Measurements from ENCODE around the gene LRRC63.

LRRC63 gene

GRCh38 chr13:46171739-46172138, 40.0 kb upstream of the LRRC63 start:
- no peak for ATAC-seq (ENCODE audit: insufficient read depth, low read depth)
- H3K79me2 ChIP-seq (ENCODE audit: insufficient read depth, low read length) = peaks cover 100% of the 10 kb centered on the region
- H3K9ac ChIP-seq (ENCODE audit: low read depth, low read length) = no peak overlapping the region

GRCh38 chr13:46172531-46172991, 39.2 kb upstream of the LRRC63 start:
- peaks cover 100% of the 10 kb centered on the region for H3K79me2 ChIP-seq (ENCODE audit: insufficient read depth, low read length)
- no peak for TF ChIP-seq CTCF (IDR thresholded peaks at IDR 0.05; ENCODE audit: borderline replicate concordance, extremely low read depth, low read length, poor library complexity, severe bottlenecking)
- TF ChIP-seq EZH2 (IDR thresholded peaks at IDR 0.05; ENCODE audit: borderline replicate concordance, low read depth, low read length, severe bottlenecking) = no peak
- H3K4me3 ChIP-seq (ENCODE audit: low read depth in 1 of 2, low read length in 2 of 2) = peak overlapping the region in 1 of 2 experiments; percentile 3; a peak in 1 of 4 replicates
- no peak overlapping the region for H2AFZ ChIP-seq (ENCODE audit: low read depth, low read length)
- peaks cover 99% of the 10 kb centered on the region for H3K4me1 ChIP-seq (ENCODE audit: insufficient read depth, low read length)
- H3K27me3 ChIP-seq (ENCODE audit: insufficient read depth, low read length, poor library complexity) = no peaks in the 10 kb centered on the region
- peaks cover 80% of the 10 kb centered on the region for H3K36me3 ChIP-seq (ENCODE audit: insufficient read depth, low read length)
- peak overlapping the region; percentile 52 for H3K27ac ChIP-seq (ENCODE audit: low read length)
- H3K9ac ChIP-seq (ENCODE audit: low read depth, low read length) = no peak overlapping the region
- H3K4me2 ChIP-seq (ENCODE audit: insufficient read depth, low read length) = peak overlapping the region; percentile 41
- peak; percentile 84 for ATAC-seq (ENCODE audit: insufficient read depth, low read depth)
- peaks cover 85% of the 10 kb centered on the region for H4K20me1 ChIP-seq (ENCODE audit: insufficient read depth, low read length)
- DNase-seq = peak; percentile 77
- H3K9me3 ChIP-seq (ENCODE audit: insufficient read depth, low read length, severe bottlenecking) = no peaks in the 10 kb centered on the region

More at GRCh38 chr13:46171739-46172138, 40.0 kb upstream of the LRRC63 start:
- Histone ChIP-seq H3K9me3 (ENCODE audit: insufficient read depth, low read length, severe bottlenecking) (no peaks in the 10 kb centered on the region), H3K27ac (ENCODE audit: low read length) (peak overlapping the region; percentile 61), H3K4me1 (ENCODE audit: insufficient read depth, low read length) (peaks cover 98% of the 10 kb centered on the region), H3K27me3 (ENCODE audit: insufficient read depth, low read length, poor library complexity) (no peaks in the 10 kb centered on the region), H3K36me3 (ENCODE audit: insufficient read depth, low read length) (peaks cover 82% of the 10 kb centered on the region), H3K4me3 (ENCODE audit: low read depth in 1 of 2, low read length in 2 of 2) (no peak overlapping the region; a peak in 1 of 4 replicates), H4K20me1 (ENCODE audit: insufficient read depth, low read length) (peaks cover 87% of the 10 kb centered on the region), H3K4me2 (ENCODE audit: insufficient read depth, low read length) (peak overlapping the region; percentile 37), H2AFZ (ENCODE audit: low read depth, low read length) (no peak overlapping the region)
- no peak for TF ChIP-seq EZH2 (IDR thresholded peaks at IDR 0.05; ENCODE audit: borderline replicate concordance, low read depth, low read length, severe bottlenecking)
- no peak for TF ChIP-seq CTCF (IDR thresholded peaks at IDR 0.05; ENCODE audit: borderline replicate concordance, extremely low read depth, low read length, poor library complexity, severe bottlenecking)
- no peak for DNase-seq

GRCh38 chr13:46173656-46174055, 38.1 kb upstream of the LRRC63 start:
- no peak for TF ChIP-seq EZH2 (IDR thresholded peaks at IDR 0.05; ENCODE audit: borderline replicate concordance, low read depth, low read length, severe bottlenecking)
- no peak for TF ChIP-seq CTCF (IDR thresholded peaks at IDR 0.05; ENCODE audit: borderline replicate concordance, extremely low read depth, low read length, poor library complexity, severe bottlenecking)
- H3K4me2 ChIP-seq (ENCODE audit: insufficient read depth, low read length) = peak overlapping the region; percentile 41
- H3K79me2 ChIP-seq (ENCODE audit: insufficient read depth, low read length) = peaks cover 100% of the 10 kb centered on the region
- DNase-seq (no peak), ATAC-seq (ENCODE audit: insufficient read depth, low read depth) (no peak)
- no peaks in the 10 kb centered on the region for H3K9me3 ChIP-seq (ENCODE audit: insufficient read depth, low read length, severe bottlenecking)
- no peak overlapping the region for H3K9ac ChIP-seq (ENCODE audit: low read depth, low read length)
- H3K4me1 ChIP-seq (ENCODE audit: insufficient read depth, low read length) = peaks cover 99% of the 10 kb centered on the region
- peaks cover 80% of the 10 kb centered on the region for H3K36me3 ChIP-seq (ENCODE audit: insufficient read depth, low read length)
- H4K20me1 ChIP-seq (ENCODE audit: insufficient read depth, low read length) = peaks cover 83% of the 10 kb centered on the region
- H3K27ac ChIP-seq (ENCODE audit: low read length) = peak overlapping the region; percentile 44
- no peak overlapping the region for H3K4me3 ChIP-seq (ENCODE audit: low read depth in 1 of 2, low read length in 2 of 2)
- no peaks in the 10 kb centered on the region for H3K27me3 ChIP-seq (ENCODE audit: insufficient read depth, low read length, poor library complexity)
- no peak overlapping the region for H2AFZ ChIP-seq (ENCODE audit: low read depth, low read length)
